HG03025 (cell line): ENCODE results near the gene CDC42BPA.

Experiments used
- ATAC-seq: cut with Tn5 transposase; IDR thresholded peaks from one replicate; pipeline ENCODE4 v1.9.1; 2021; ENCODE audit warnings: mild to moderate bottlenecking, moderate library complexity; ENCODE audit not compliant: unreplicated experiment, low FRiP score

The CDC42BPA gene

GRCh38 chr1:227072991-227073390 is 245.3 kb downstream of the CDC42BPA start:
- ATAC-seq, result no peak

- no peak for ATAC-seq
Measured at GRCh38 chr1:227071895-227072587, 246.3 kb downstream of the CDC42BPA start.

- no peak for ATAC-seq
Measured at GRCh38 chr1:227070638-227071285, 247.5 kb downstream of the CDC42BPA start.

- no peak for ATAC-seq
Measured at GRCh38 chr1:227069490-227069889, 248.8 kb downstream of the CDC42BPA start.

- ATAC-seq, result no peak
Measured at GRCh38 chr1:227068883-227069282, 249.4 kb downstream of the CDC42BPA start.

GRCh38 chr1:227066999-227067398 is 251.3 kb downstream of the CDC42BPA start:
- ATAC-seq, result no peak

- no peak for ATAC-seq
Measured at GRCh38 chr1:227065311-227065710, 253.0 kb downstream of the CDC42BPA start.

GRCh38 chr1:227062306-227062705 is 256.0 kb downstream of the CDC42BPA start:
- no peak for ATAC-seq

GRCh38 chr1:227059076-227059475 is 259.2 kb downstream of the CDC42BPA start:
- no peak for ATAC-seq

- ATAC-seq, result no peak
Measured at GRCh38 chr1:227058321-227058751, 260.0 kb downstream of the CDC42BPA start.

- ATAC-seq, result no peak
Measured at GRCh38 chr1:227049253-227049652, 269.0 kb downstream of the CDC42BPA start.

GRCh38 chr1:227043755-227044154 is 274.5 kb downstream of the CDC42BPA start:
- ATAC-seq, result no peak

- no peak for ATAC-seq
Measured at GRCh38 chr1:227042292-227042691, 276.0 kb downstream of the CDC42BPA start.

- ATAC-seq, result no peak
Measured at GRCh38 chr1:227038401-227038800, 279.9 kb downstream of the CDC42BPA start.

- no peak for ATAC-seq
Measured at GRCh38 chr1:227037121-227037520, 281.2 kb downstream of the CDC42BPA start.

- no peak for ATAC-seq
Measured at GRCh38 chr1:227035316-227035715, 283.0 kb downstream of the CDC42BPA start.

GRCh38 chr1:227033880-227034279 is 284.4 kb downstream of the CDC42BPA start:
- no peak for ATAC-seq

- no peak for ATAC-seq
Measured at GRCh38 chr1:227032396-227032795, 285.9 kb downstream of the CDC42BPA start.

GRCh38 chr1:227016990-227017389 is 301.3 kb downstream of the CDC42BPA start:
- no peak for ATAC-seq

- ATAC-seq, result no peak
Measured at GRCh38 chr1:227010645-227011044, 307.6 kb downstream of the CDC42BPA start.

GRCh38 chr1:227009937-227010336 is 308.4 kb downstream of the CDC42BPA start:
- ATAC-seq, result no peak

GRCh38 chr1:227006226-227006796 is 312.0 kb downstream of the CDC42BPA start:
- ATAC-seq, result peak; percentile 77
